WTC11 (cell line): ENCODE results near the gene C6orf136. TPM values are rescaled to one million over a fixed set of nuclear protein-coding genes. Genes with fewer than 3 reads are reported as not detected.

Source experiments
- ATAC-seq: fragments of 200-7000 bp; cut with Tn5 transposase; 2 replicates; pipeline ENCODE4 v1.10.0; 2021; ENCODE audit warnings: mild to moderate bottlenecking, moderate library complexity
- CTCF ChIA-PET: fragments of 300-600 bp; sonication (Branson Sonifier 250); formaldehyde crosslinking; loops from one replicate; lab custom pipeline; 2021; ENCODE audit warnings: antibody characterized with exemption; lab: Charles Lee
- POLR2A ChIA-PET: fragments of 350-600 bp; sonication (Branson Sonifier 250); formaldehyde crosslinking; loops from one replicate; lab custom pipeline; 2021; ENCODE audit warnings: antibody characterized with exemption; lab: Charles Lee
- DNase-seq: peaks from one replicate; pipeline ENCODE4 v3.0.0; 2021; ENCODE audit warnings: low spot score
- H3K27ac Mint-ChIP-seq: 2 replicates; pipeline ENCODE4 v1.8.0; 2021; ENCODE audit warnings: mixed read lengths
- H3K27me3 Mint-ChIP-seq: 2 replicates; pipeline ENCODE4 v1.8.0; 2021; ENCODE audit warnings: low read depth, mild to moderate bottlenecking, moderate library complexity, mixed read lengths
- H3K36me3 Mint-ChIP-seq: 2 replicates; pipeline ENCODE4 v1.8.0; 2021; ENCODE audit warnings: mixed read lengths
- H3K4me1 Mint-ChIP-seq: 2 replicates; pipeline ENCODE4 v1.8.0; 2022; ENCODE audit warnings: mixed read lengths
- H3K4me3 Mint-ChIP-seq: 2 replicates; pipeline ENCODE4 v1.8.0; 2021; ENCODE audit warnings: mild to moderate bottlenecking, moderate library complexity, mixed read lengths
- H3K9me3 Mint-ChIP-seq: 2 replicates; pipeline ENCODE4 v1.8.0; 2021; ENCODE audit warnings: mixed read lengths
- AR ChIP-seq: fragments of 250-450 bp; sonication (Bioruptor Pico); IDR thresholded peaks from 2 replicates; pipeline ENCODE4 v1.9.0; 2021; ENCODE audit warnings: mild to moderate bottlenecking
- ATF2 ChIP-seq: sonication (generic); formaldehyde crosslinking; IDR thresholded peaks from 2 replicates; pipeline ENCODE4 v1.8.1; 2022; ENCODE audit warnings: low read depth, missing genetic modification reagents, borderline replicate concordance
- E2F1 ChIP-seq: sonication (generic); formaldehyde crosslinking; IDR thresholded peaks from 2 replicates; pipeline ENCODE4 v1.8.0; 2022; ENCODE audit warnings: mild to moderate bottlenecking, missing genetic modification reagents
- E2F4 ChIP-seq: sonication (generic); formaldehyde crosslinking; IDR thresholded peaks from 2 replicates; pipeline ENCODE4 v1.8.1; 2022; ENCODE audit warnings: low read depth, mild to moderate bottlenecking, moderate library complexity, missing genetic modification reagents, borderline replicate concordance
- ELF4 ChIP-seq: sonication (generic); formaldehyde crosslinking; IDR thresholded peaks from 2 replicates; pipeline ENCODE4 v1.8.1; 2022; ENCODE audit warnings: low read depth, mild to moderate bottlenecking, moderate library complexity, missing genetic modification reagents
- FOXJ3 ChIP-seq: sonication (generic); formaldehyde crosslinking; IDR thresholded peaks from 2 replicates; pipeline ENCODE4 v1.9.0; 2021; ENCODE audit warnings: missing genetic modification reagents, mild to moderate bottlenecking, borderline replicate concordance
- FOXK1 ChIP-seq: sonication (generic); formaldehyde crosslinking; IDR thresholded peaks from 2 replicates; pipeline ENCODE4 v1.8.0; 2022; ENCODE audit warnings: mild to moderate bottlenecking, moderate library complexity, missing genetic modification reagents
- GABPB1 ChIP-seq: sonication (generic); formaldehyde crosslinking; IDR thresholded peaks from 2 replicates; pipeline ENCODE4 v1.8.1; 2023; ENCODE audit warnings: mild to moderate bottlenecking, missing genetic modification reagents
- HMGA2 ChIP-seq: fragments of 250-450 bp; sonication (Bioruptor Pico); IDR thresholded peaks from 2 replicates; pipeline ENCODE4 v1.4.0; 2021; ENCODE audit warnings: mild to moderate bottlenecking, moderate library complexity
- IRF2 ChIP-seq: sonication (generic); formaldehyde crosslinking; IDR thresholded peaks from 2 replicates; pipeline ENCODE4 v1.8.0; 2022; ENCODE audit warnings: low read depth, missing genetic modification reagents, borderline replicate concordance
- JUN ChIP-seq: sonication (generic); formaldehyde crosslinking; IDR thresholded peaks from 2 replicates; pipeline ENCODE4 v1.8.0; 2023; ENCODE audit warnings: mild to moderate bottlenecking, missing genetic modification reagents
- NR1H2 ChIP-seq: sonication (generic); formaldehyde crosslinking; IDR thresholded peaks from 2 replicates; pipeline ENCODE4 v1.9.0; 2021; ENCODE audit warnings: mild to moderate bottlenecking, moderate library complexity, missing genetic modification reagents
- NR2C2 ChIP-seq: sonication (generic); formaldehyde crosslinking; IDR thresholded peaks from 2 replicates; pipeline ENCODE4 v1.8.0; 2022; ENCODE audit warnings: mild to moderate bottlenecking, missing genetic modification reagents
- NR3C1 ChIP-seq: sonication (generic); formaldehyde crosslinking; conservative IDR thresholded peaks from 2 replicates; pipeline ENCODE4 v1.8.1; 2023; ENCODE audit warnings: low read depth, mild to moderate bottlenecking, missing genetic modification reagents
- TP53 ChIP-seq: sonication (generic); formaldehyde crosslinking; IDR thresholded peaks from 2 replicates; pipeline ENCODE4 v1.8.1; 2023; ENCODE audit warnings: mild to moderate bottlenecking, missing genetic modification reagents
- ZNF121 ChIP-seq: sonication (generic); formaldehyde crosslinking; IDR thresholded peaks from 2 replicates; pipeline ENCODE4 v1.8.0; 2023; ENCODE audit warnings: missing genetic modification reagents
- ZNF219 ChIP-seq: sonication (generic); formaldehyde crosslinking; IDR thresholded peaks from 2 replicates; pipeline ENCODE4 v1.8.0; 2023; ENCODE audit warnings: missing genetic modification reagents, mild to moderate bottlenecking, borderline replicate concordance
- ZNF396 ChIP-seq: fragments of 250-450 bp; sonication (Bioruptor Pico); IDR thresholded peaks from 2 replicates; pipeline ENCODE4 v1.8.0; 2021; ENCODE audit warnings: mild to moderate bottlenecking, moderate library complexity, borderline replicate concordance
- ZNF423 ChIP-seq: fragments of 250-450 bp; sonication (Bioruptor Pico); IDR thresholded peaks from 2 replicates; pipeline ENCODE4 v2.1.2; 2022; ENCODE audit warnings: mild to moderate bottlenecking, moderate library complexity
- ZSCAN18 ChIP-seq: fragments of 250-450 bp; sonication (Bioruptor Pico); IDR thresholded peaks from 2 replicates; pipeline ENCODE4 v2.1.2; 2022; ENCODE audit warnings: mild to moderate bottlenecking, moderate library complexity
- total RNA-seq: library from RNA; stranded (reverse); gene quantifications from 3 replicates; pipeline ENCODE4 v1.2.3, GENCODE V29; 2021

Gene C6orf136
- total RNA-seq, 1 experiment from 2014 or later, result 26.5 TPM

GRCh38 chr6:30683183-30683979 lies 36.4 kb downstream of the C6orf136 start:
- H3K27me3 Mint-ChIP-seq, result no peaks in the 10 kb centered on the region
- H3K27ac Mint-ChIP-seq, result peak overlapping the region; percentile 84
- TF ChIP-seq ATF2 (CRISPR knock-in tag) (no peak), TP53 (CRISPR knock-in tag) (no peak), ELF4 (CRISPR knock-in tag) (no peak), NR2C2 (CRISPR knock-in tag) (no peak), ZSCAN18 (no peak), AR (no peak), NR3C1 (CRISPR knock-in tag) (no peak), E2F4 (CRISPR knock-in tag) (no peak), FOXK1 (CRISPR knock-in tag) (no peak), E2F1 (CRISPR knock-in tag) (no peak), FOXJ3 (CRISPR knock-in tag) (no peak), ZNF121 (no peak), HMGA2 (no peak), ZNF219 (no peak), NR1H2 (CRISPR knock-in tag) (no peak), GABPB1 (CRISPR knock-in tag) (no peak), JUN (no peak), ZNF396 (CRISPR knock-in tag) (no peak), ZNF423 (CRISPR knock-in tag) (no peak), IRF2 (CRISPR knock-in tag) (no peak)
- TF ChIP-seq, all 79 proteins: peak for 0
- Mint-ChIP-seq H3K36me3 (peaks cover 6% of the 10 kb centered on the region), H3K4me3 (peak overlapping the region; percentile 54), H3K4me1 (peaks cover 64% of the 10 kb centered on the region), H3K9me3 (no peaks in the 10 kb centered on the region)
- ATAC-seq (no peak), DNase-seq (no peak)
- ChIA-PET POLR2A (interaction anchor here (0.8 to 1.6 kb wide), 3 partner anchors 33 to 38 kb away, joined by 3 to 4 read pairs (median 4); partner anchors contain the start of gene MDC1), CTCF (interaction anchor here (0.6 to 9.7 kb wide), 8 partner anchors 11 to 230 kb away, joined by 3 to 131 read pairs (median 6); partner anchors contain the start of genes DHX16 and MDC1)
